DMS114 treated with DMSO at 0.1 percent for 48 hours (cell line): ENCODE data around the gene DAGLA.
"Not testable (repeated sequence)": the region's sequence is repeated elsewhere in the genome, so short reads cannot be mapped to it uniquely, and the experiment has no call there.

Source experiments
- DNase-seq: peaks from one replicate; lab custom pipeline; 2025; ENCODE audit not compliant: unreplicated experiment; lab: John Stamatoyannopoulos, UW

DAGLA gene

DNA sequence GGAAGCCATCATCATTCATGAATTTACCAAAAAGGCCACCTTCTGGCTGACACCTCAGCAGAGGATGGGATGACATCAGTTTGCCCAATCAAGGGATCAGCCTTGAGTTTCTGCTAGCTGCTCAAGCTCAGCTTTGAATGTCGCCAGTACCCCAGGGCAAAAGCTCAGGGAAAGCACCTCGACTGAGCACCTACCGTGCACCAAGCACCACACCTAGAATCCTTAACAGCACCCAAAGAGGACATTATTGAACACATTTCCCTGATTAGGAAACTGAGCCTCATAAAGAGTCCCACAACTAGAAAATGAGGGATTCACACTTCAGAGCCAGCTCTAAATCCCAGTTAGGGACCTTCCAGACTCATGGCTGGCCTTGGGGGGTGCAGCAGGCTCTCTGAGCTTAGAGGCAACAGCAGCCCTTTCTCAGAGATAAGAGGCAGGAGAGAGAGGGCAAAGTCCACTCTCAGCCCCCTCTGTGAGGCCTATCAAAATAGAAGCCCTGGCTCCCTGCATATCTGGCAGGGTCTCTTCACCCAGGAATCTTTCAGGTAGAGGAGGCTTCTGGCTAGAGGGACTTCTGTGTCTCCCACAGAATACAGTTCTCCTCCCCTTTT lies 13.4 kb upstream of the DAGLA start:
- DNase-seq = no peak

DNA sequence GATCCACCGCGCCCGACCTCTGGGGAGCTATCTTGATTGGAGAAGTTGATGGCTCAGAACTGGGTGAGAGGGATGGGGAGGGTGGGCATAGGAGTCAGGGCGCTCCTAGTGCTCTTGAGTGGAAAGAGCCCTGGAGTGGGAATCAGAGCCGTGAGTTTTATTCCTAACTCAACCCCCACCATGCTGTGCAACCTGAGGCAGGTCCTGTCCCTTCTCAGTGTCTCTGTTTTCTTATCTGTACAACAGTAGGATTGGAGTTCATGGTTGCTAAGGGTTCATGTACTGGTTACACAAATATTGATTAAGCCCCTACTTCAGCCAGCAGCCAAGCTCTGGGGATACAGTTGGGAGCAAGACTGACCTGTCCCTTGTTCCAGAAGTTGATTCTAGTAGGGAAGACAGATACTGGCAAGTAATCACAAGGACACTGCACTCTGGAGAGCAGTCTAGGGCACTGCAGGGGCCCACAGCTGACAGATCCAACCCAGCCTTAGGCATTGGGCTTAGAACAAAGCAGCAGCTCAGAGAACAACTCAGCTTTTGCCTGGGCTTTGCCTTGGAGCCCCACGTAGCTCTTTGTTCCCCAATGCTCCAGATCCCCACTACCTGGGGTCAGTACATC lies 12.4 kb upstream of the DAGLA start:
- no peak for DNase-seq

DNA sequence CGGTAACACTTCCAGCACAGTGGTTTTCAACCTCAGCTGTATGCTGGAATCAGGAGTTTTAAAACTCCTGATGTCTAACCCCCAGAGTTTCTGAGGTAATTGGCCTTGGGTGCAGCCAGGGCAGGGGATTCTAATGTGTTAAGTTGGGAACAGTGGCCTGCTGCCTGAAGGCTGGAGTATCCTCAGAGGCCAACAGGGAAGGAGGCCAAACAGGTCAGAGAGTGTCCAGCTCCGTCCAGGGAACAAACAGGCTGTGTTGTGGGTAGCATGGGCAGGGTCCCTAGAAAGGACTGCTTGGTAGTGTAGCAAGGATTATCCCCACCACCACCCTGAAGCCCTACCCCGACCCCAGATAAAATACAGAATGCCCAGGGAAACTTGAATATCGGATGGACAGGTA lies 10.8 kb upstream of the DAGLA start:
- no peak for DNase-seq

DNA sequence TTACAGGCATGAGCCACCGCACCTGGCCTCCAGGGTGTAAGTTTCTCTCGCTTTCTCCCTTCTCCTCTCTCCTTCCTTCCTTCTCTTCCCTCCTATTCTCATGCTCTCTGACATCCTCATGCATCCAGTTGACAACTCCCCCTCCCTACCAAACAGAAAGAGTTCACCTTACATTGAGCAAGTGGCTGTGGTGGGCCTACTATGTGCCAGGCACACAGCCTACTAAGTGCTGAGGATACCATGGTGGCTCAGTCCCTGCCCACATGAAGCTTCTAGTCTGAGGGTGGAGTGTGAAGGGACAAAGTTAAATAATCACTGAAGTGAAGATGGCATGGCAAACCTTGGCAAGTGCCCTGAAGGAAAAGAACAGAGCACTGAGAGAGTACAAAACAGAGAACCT lies 9.6 kb upstream of the DAGLA start:
- DNase-seq = no peak

DNA sequence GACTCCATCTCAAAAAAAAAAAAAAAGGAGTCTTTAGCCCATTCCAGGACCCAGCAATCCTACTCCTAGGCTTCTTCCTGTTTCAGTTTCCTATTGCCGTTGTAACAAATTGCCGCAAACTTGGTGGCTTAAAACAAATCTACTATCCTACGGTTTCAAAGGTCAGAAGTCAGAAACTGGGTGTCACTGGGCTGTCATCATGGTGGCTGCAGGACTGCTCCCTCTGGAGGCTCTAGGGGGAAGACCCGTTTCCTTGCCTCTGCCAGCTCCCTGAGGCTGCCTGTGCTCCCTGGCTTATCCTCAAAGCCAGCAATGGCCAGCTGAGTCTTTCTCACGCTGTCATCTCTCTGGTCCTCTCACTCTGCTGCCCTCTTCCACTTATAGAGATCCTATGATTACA lies 8.7 kb upstream of the DAGLA start:
- no peak for DNase-seq

DNA sequence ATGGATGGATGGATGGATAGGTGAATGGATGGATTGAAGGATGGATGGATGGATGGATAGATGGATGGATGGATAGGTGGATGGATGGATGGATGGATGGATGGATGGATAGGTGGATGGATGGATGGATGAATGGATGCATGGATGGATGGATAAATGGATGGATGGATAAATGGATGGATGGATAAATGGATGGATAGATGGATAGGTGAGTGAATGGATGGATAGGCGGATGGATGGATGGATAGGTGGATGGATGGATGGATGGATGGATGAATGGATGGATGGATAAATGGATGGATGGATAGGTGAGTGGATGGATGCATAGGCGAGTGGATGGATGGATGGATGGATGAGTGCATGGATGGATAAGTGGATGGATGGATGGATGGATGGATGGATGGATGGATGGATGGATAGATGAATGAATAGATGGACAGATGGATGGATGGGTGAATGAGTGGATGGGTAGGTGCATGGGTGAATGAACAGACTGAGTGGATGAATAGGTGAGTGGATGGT lies 6.2 kb upstream of the DAGLA start:
- DNase-seq = not testable (repeated sequence)

DNA sequence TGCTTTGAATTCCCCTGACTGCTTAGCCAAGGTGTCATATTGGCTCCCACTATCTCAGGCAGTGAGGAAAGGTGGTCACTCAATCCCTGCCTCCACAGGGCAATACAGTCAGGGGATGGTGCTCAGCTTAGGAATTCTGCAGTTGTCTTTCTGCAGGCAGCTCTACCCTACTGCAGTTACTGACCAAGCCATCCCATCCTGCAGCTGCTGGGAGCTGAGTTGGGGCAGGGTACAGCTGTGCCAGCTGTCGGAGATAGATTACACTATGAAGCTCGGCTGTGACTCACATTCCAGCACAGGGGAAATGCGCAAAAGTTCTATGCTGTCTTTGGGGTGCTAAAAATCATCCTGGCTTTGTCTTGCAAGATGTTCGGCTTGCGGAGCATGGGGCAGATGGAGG lies 4.4 kb upstream of the DAGLA start:
- DNase-seq = no peak

DNA sequence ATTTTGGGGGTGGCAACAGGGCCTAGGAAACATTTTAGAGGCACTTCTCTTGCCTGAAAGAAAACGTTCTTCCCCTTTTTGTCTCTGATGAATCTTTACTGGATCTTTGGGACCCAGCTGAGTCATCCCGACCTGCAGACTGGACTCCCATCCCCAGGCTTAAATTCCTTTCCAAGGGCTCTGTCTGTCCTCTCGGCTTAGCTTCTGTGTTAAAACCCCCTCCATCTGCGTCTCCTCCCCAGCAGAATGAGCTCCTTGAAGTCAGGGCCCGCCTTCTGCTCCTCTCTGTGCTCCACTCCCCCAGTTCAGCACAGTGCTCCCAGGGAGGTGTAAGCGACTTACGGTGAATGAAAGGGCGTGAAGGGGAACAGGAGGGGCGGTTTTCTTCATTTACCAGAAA lies 895 bp upstream of the DAGLA start:
- DNase-seq = no peak

DNA sequence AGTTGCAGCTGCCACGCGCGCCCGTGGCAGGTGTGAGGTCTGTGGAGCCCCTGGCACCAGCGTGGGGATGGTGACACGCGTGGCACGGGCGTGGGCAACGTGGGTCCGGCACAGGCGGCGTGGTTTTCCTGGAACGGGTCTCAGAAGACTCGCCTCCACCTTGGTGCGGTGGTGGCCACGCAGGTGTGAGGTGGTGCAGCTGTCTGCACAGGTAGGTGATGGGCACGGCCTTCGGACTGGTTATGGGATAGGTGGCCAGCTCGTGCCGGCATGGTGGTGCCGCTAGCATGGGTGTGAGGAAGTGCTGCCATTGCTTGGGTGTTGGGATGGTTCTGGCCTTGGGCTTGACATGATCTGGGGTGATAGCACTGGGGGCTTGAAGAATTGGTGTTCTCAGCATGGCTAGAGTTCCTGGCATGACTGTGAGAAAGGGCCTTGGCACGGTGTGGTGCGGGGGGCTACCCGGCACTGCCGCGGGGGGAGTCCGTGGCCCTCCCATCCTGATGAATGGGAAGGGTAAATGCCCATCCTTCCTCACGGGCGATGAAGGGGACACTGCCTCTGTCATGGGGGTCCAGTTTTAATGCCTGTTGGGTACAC lies 531 bp downstream of the DAGLA start:
- DNase-seq = no peak

DNA sequence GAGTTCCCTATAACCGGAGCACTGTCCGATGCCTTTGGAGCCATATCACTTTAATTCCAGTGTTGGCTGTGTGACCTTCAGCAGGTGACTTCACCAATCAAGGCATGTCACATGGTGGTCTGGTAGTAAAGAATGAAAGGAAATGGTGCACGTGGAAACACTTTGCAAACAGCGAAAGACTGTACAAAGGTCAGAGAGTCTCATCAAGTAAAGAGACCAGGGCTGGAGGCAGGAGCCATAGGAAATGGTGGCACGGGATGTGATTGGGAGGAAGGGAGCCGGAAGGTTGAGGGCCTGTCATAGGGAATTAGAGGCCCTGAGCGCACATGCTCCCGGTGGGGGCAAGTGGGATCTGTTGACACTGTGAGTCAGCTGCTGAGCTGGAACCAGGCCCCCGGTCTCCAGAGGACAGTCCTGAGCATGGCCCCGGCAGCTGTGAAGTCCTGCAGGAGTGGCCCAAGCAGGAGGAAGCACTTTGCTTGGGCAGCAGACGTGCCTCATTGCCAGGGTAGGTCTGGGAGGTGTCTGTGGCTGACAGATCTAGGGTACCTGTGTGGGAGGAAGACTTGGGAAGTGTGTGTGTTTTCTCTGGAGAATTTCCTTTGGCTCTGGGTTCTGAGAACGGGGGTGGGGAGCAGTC lies 2.0 kb downstream of the DAGLA start:
- DNase-seq = no peak

DNA sequence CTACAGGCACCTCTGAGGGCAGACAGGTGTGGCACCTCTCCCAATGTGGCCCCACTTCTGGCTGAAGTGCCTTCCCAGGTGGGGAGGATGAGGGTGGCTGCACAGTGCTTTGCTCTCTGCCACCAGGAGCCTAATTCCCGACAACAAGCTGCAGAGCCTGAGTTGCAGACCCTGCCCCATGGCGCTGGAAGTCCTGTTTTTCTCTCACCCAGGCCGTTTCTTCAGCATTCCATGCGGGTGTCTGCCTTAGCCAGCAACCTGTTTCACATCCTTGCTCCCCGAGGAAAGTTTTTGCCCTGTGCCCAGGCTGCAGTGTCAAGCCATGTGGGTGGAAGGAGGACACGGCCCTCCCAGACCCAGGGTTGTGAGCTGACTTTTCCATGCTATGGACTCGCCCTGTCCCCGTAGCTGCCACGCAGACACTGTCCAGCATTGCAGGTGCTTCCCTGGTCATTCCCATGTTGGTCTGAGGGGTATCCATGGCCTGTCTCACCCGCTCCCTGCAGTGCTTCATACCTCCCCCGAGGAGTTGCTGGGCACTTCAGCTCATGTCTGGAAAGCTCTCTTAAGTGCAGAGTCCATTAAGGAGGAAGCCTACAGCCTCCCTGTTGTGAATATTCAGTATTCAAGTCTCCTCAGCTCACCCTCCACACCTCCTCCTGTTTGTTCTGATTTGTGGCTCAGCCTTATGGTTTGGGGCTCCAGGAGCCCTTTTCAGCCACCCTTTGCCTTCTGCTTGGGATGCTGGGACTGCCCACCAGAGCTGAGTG lies 2.9 kb downstream of the DAGLA start:
- DNase-seq = no peak

DNA sequence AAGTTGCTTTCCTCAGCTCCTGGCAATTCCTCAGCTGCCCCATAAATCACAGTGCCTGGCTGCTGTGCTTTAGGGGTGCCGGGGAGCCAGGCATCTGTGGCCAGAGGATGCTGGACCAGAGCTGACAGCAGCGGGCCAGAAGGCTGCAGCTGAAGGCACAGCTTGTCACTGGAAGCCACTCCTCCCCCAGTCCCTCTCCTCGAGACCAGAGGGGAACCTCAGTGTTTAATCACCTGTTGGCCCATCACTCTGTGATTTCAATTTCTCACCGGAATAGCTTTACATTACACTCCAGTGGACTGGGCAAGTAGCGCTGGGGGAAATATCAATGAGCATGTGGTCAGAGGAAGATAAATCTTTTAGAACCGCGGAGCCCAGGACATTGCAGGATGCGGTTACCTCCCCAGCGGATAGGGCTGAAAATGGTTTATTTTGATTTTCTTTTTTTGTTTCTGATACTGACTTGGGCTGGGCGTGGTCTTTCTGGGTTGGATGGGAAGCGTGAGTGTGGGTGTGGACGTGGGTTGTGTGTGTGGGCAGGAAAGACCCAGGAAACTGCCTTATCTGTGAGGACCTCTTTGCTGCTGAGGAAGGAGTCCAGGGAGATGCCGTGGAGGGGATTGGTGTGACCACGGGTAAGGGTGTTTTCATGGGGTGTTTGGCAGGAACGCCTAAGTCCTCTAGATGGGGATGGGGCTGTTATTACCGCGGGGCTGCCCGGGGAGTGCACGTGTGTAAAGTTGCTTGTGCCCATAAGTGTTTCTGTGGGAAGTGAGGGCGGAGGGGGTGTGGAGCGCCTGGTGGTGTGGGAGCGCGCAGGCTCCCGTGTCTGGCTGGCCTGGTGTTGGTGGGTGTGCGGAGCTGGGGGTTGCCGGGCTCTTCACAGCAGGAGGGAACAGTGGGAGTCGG lies 4.0 kb downstream of the DAGLA start:
- no peak for DNase-seq

DNA sequence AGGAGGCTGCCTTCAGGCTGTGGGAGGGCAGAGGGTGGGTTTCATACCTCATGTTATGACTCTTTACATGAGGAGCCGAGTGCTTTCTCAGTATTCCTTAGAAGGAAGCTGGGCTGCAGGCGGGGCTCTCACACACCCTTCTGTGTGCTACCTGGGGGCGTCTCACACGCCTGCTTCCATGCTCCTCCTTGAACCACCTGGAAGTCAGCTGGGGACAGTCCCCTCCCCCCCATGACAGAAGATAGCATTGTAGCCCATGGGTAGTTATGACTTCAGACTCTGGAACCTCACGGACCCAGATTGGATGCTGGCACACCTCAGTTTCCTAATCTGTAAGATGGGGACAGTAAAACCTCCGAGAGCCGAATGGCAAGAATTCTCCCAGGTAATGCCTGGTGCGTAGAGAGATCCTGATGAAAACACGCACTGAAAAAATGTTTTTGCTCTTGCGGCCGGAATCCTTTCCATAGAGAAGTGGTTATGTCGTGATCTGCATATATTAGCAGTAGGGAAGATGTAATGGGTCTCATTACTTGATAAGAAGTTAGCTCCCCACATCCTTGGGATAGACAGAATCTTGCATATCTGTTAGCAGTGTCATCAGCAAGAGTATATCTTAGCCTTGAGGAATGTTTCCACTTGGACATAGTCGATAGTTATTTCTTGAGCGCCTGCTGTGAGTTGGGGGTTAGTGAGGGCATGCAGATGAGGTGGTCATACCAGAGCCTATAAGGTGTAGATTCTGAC lies 4.9 kb downstream of the DAGLA start:
- no peak for DNase-seq

DNA sequence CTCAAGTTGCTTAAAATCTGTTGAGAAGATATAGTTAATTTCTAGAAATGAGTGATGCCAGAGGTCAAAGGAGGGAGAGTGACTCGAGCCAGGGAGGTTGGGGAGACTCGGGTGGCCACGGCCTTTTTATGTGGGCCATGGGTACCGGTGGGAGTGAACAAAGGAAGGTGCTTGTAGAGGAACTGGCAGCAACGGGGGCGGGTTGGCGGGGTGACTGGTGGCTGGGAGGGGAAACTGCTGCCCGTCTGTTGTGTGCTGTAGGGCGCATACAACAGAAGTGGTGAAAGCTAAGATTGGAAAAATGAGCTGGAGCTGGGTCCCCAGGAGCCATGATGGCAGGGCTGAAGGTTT lies 5.4 kb downstream of the DAGLA start:
- no peak for DNase-seq

DNA sequence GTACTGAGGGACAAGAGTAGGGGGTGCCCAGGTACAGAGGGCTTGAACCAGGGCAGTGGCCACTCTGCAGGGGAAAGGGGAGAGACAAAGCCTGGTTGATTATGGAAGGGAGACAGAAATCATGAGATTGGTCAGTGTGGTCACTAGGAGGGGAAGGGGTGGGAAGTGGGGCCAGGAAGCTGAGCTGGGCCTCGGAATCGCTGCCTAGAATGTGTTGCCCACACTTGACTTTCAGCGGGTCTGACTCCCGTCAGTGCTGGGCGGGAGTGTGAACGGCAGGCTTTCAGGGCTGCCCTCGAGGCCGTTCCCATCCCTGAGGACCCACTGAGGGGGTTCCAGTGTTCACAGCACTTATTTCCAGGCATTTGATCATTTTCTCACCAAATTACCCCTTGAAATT lies 5.9 kb downstream of the DAGLA start:
- DNase-seq = no peak

DNA sequence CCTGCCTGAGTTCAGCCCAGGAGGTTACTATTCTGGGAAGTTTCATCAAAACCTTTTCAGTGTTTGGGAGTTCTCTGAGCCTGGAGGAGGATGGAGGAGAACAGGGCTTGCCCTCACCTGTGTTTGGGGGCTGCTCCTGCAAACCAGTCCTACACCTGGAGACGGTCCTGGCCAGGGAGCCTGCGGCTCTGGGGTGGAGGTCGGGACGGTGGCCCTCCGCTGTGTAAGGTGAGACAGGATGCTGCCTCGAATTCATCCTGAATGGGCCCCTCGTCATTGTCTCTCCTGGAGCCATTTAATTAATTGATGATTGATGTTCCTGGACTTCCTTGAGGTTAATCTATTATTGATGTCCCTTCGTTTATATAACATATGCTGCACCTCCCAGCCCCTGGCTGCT lies 6.3 kb downstream of the DAGLA start:
- DNase-seq = no peak

DNA sequence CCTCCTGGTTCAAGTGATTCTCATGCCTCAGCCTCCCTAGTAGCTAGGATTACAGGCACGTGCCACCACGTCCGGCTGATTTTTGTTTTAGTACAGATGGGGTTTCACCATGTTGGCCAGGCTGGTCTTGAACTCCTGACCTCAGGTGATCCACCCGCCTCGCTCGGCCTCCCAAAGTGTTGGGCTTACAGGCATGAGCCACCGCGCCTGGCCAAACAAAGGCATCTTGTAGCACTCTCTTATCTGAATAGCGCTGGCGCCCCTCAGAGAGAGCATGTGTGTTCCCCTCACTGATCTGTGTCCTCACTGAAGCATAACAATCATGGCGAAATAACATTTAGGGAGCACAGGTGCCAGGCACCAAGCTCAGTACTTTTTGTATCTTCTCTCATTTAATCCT lies 7.2 kb downstream of the DAGLA start:
- DNase-seq = no peak

DNA sequence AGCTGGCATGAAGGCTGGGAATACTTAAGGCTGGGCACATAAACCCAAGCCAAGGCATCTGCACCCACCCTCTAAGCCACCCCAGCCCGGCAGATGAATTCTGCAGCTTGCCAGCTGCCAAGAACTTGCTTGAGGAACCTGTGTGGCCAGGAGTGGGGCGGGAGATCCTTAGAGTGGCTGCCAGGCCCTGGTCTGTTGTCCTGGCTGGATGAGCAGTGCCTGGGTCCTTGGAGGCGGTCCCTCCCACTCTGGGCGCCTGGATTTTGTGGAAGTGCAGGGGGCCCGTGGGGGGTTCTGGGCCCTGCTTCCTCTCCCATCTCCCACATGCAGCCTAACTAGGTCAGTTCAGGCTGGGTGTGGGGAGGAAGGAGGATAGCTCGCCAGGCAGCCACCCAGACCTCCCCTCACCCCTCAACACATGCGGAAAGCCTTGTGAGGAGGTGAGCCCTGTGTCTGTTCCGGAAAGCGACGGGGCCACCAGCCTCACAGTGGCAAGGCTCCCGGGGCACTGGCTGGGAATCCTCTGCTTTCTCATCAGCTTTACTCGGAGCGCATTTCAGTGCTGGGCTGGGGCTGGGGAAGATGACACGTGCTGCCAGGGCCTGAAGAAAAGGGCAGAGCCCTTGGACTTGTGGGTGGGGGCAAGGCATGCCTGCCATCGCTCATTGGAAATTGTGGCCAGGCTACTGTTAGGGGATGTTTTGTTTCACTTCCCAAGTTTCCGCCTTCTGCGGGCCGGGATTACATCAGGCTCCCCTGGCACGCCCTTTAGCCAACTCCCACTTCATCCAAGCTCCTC lies 8.4 kb downstream of the DAGLA start:
- DNase-seq = no peak

DNA sequence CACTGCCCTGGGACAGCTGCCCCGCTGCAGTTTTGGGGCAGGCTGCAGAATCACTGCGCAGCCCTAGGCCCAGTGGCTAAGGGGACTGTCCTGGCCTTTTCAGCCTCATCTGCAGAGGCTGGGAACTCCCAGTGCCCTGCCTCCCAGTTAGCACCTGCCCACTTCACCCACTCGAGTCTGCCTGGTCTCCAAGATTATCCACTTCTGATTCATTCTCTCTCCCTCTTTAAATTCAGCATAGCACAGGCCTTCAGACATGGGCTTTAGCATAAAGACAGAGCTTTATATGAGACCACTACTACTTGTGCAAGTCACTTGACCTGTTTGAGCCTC lies 8.9 kb downstream of the DAGLA start:
- DNase-seq = no peak
